ELF-1 (cell line): ENCODE data around the gene SPSB3.
A peak's percentile ranks its signal among the peaks of the same experiment; 100 is the strongest.
"Not testable (repeated sequence)": the region's sequence is repeated elsewhere in the genome, so short reads cannot be mapped to it uniquely, and the experiment has no call there.

ENCODE experiments used
- DNase-seq: peaks from one replicate; pipeline ENCODE4 v3.0.0-alpha.2; 2016; ENCODE audit warnings: low read depth, low spot score

Gene SPSB3

GRCh38 chr16:1816396-1817275 is 34.3 kb upstream of the SPSB3 start:
- DNase-seq: no peak

GRCh38 chr16:1815461-1815860 is 33.1 kb upstream of the SPSB3 start:
- DNase-seq: no peak

- DNase-seq: peak; percentile 53
Observed at GRCh38 chr16:1812732-1813163, 30.4 kb upstream of the SPSB3 start.

- DNase-seq: no peak
Observed at GRCh38 chr16:1810536-1810935, 28.2 kb upstream of the SPSB3 start.

- DNase-seq: no peak
Observed at GRCh38 chr16:1810106-1810505, 27.7 kb upstream of the SPSB3 start.

GRCh38 chr16:1809281-1809801 is 27.0 kb upstream of the SPSB3 start:
- DNase-seq: peak; percentile 55

GRCh38 chr16:1808691-1809090 is 26.3 kb upstream of the SPSB3 start:
- DNase-seq: no peak

- DNase-seq: no peak
Observed at GRCh38 chr16:1807626-1808025, 25.3 kb upstream of the SPSB3 start.

GRCh38 chr16:1800701-1801100 is 18.3 kb upstream of the SPSB3 start:
- DNase-seq: no peak

- DNase-seq: not testable (repeated sequence)
Observed at GRCh38 chr16:1799263-1799662, 16.9 kb upstream of the SPSB3 start.

- DNase-seq: no peak
Observed at GRCh38 chr16:1794908-1795666, 12.7 kb upstream of the SPSB3 start.

- DNase-seq: no peak
Observed at GRCh38 chr16:1794221-1794871, 12.0 kb upstream of the SPSB3 start.

- no peak for DNase-seq
Observed at GRCh38 chr16:1793578-1794220, 11.3 kb upstream of the SPSB3 start, which contains the start of gene IGFALS. Gene IGFALS (minus strand): TSS chr16:1793705. CDS start chr16:1793652, 53 bp downstream.

GRCh38 chr16:1792836-1793577 is 10.6 kb upstream of the SPSB3 start:
- DNase-seq: no peak

GRCh38 chr16:1791943-1792812 is 9.8 kb upstream of the SPSB3 start:
- no peak for DNase-seq

GRCh38 chr16:1791256-1791942 is 9.0 kb upstream of the SPSB3 start:
- no peak for DNase-seq

GRCh38 chr16:1790611-1791255 is 8.4 kb upstream of the SPSB3 start:
- no peak for DNase-seq

GRCh38 chr16:1790261-1790610 is 7.9 kb upstream of the SPSB3 start:
- DNase-seq: no peak

- DNase-seq: no peak
Observed at GRCh38 chr16:1789643-1790045, 7.3 kb upstream of the SPSB3 start.
